Spleen (tissue), 11 donors: ENCODE data around the gene APBB2. TPM values are rescaled to one million over a fixed set of nuclear protein-coding genes. Genes with fewer than 3 reads are reported as not detected.
"Not testable (repeated sequence)": the region's sequence is repeated elsewhere in the genome, so short reads cannot be mapped to it uniquely, and the experiment has no call there.

Experiments
- DNase-seq: peaks from one replicate; pipeline ENCODE4 v3.0.0-alpha.2; 2020
- H3K27ac ChIP-seq, 8 donors: fragments of 200-600 bp; sonication (generic) in 7 of 8; 1 replicate in 4 of 8; 2 replicates in 4 of 8; pipeline versions ENCODE4 v1.5.0 to v1.8.0; 2016 to 2021; ENCODE audit warnings: inconsistent platforms in 4 of 8, mild to moderate bottlenecking in 4 of 8, moderate library complexity in 1 of 8
- H3K27me3 ChIP-seq, 7 donors: fragments of 200-600 bp; sonication (generic) in 6 of 7; replicated peaks in 1 of 7; 1 replicate in 4 of 7; 2 replicates in 3 of 7; pipeline versions ENCODE4 v1.5.0 to v1.8.0; 2016 to 2021; ENCODE audit warnings: inconsistent platforms in 3 of 7, mild to moderate bottlenecking in 1 of 7
- H3K36me3 ChIP-seq, 6 donors: fragments of 200-600 bp; sonication (generic) in 5 of 6; 1 replicate in 4 of 6; 2 replicates in 2 of 6; pipeline versions ENCODE4 v1.5.0 to v1.8.0; 2016 to 2021; ENCODE audit warnings: inconsistent platforms in 2 of 6
- H3K4me1 ChIP-seq, 6 donors: fragments of 200-600 bp; sonication (generic) in 5 of 6; 1 replicate in 3 of 6; 2 replicates in 3 of 6; pipeline versions ENCODE4 v1.5.0 to v1.8.0; 2016 to 2021; ENCODE audit warnings: inconsistent platforms in 3 of 6
- H3K4me3 ChIP-seq, 8 donors: fragments of 200-600 bp; sonication (generic) in 7 of 8; 1 replicate in 4 of 8; 2 replicates in 4 of 8; pipeline versions ENCODE4 v1.5.0 to v1.8.0; 2016 to 2021; ENCODE audit warnings: inconsistent platforms in 4 of 8, mild to moderate bottlenecking in 4 of 8, moderate library complexity in 2 of 8
- H3K9me3 ChIP-seq, 8 donors: fragments of 200-600 bp; sonication (generic) in 7 of 8; 1 replicate in 4 of 8; 2 replicates in 4 of 8; pipeline versions ENCODE4 v1.5.0 to v1.8.0; 2016 to 2021; ENCODE audit warnings: inconsistent platforms in 4 of 8
- POLR2A ChIP-seq, 3 donors: fragments of 450-650 bp; IDR thresholded peaks; one replicate each; pipeline ENCODE4 v1.5.1; 2017; ENCODE audit warnings: antibody characterized with exemption in 3 of 3, mild to moderate bottlenecking in 1 of 3
- POLR2AphosphoS5 ChIP-seq, 3 donors: sonication (generic); formaldehyde crosslinking; IDR thresholded peaks; one replicate each; pipeline ENCODE4 v1.5.1; 2017; ENCODE audit warnings: antibody characterized with exemption in 3 of 3
- WGBS, 5 donors: extraction: QIAGEN DNeasy Blood & Tissue Kit in 3 of 5; methylation state at CpG; one replicate each; pipeline versions ENCODE4 v1.1.5 to v1.1.7; 2013 to 2018; 5-methylcytosine and 5-hydroxymethylcytosine counted together
- intact Hi-C: fragments of 100-400 bp; cut with DNase I; formaldehyde crosslinking; loops from one replicate; pipeline ENCODE4 v1.15.0; 2023; ENCODE audit warnings: low total_unique reads
- polyA plus RNA-seq, 3 donors: library from polyadenylated mRNA; stranded (reverse); fragments of 200-250 nt; gene quantifications; one replicate each; pipeline ENCODE4 v1.2.1, GENCODE V29; 2013
- total RNA-seq, 7 donors: library from RNA; depleted of rRNA in 3 of 7; stranded (reverse); fragments of >200 nt in 3 of 7; fragmentation: NEBNext Ultra II Directional in 4 of 7; extraction: Animal tissue kit (Norgen Biotek cat#: 25700) in 4 of 7; gene quantifications; one replicate each; pipeline versions ENCODE4 v1.1.0 to v1.2.1, GENCODE V29; 2016 to 2021
- TF ChIP-seq, protein P1 (sequence below), 11 experiments: fragments of 200-600 bp in 7 of 11; fragments of 450-650 bp in 4 of 11; sonication (generic) in 4 of 11; IDR thresholded peaks in 8 of 11; conservative IDR thresholded peaks in 3 of 11; 1 replicate in 7 of 11; 2 replicates in 4 of 11; pipeline versions ENCODE4 v1.4.0 to v1.8.0; 2016 to 2021; ENCODE audit warnings: antibody characterized with exemption in 11 of 11, inconsistent platforms in 4 of 11, mild to moderate bottlenecking in 1 of 11
- donor health status: healthy with polysubstance abuse.
- donor health status: DM: no; HTN: no; CAD: no; lungs with moderate emphysema.
- donor health status: DM: no; HTN: no; CAD: no.
- donor health status: Bipolar disorder and iron deficiency.
- donor health status: healthy.
- donor health status: DM: no; HTN: no; CAD: no.
- donor health status: DM: yes; HTN: yes; CAD: no.

The APBB2 gene
- total and polyA plus RNA-seq, 10 donors, result 4.0 to 115 (median 76.7) TPM

DNA sequence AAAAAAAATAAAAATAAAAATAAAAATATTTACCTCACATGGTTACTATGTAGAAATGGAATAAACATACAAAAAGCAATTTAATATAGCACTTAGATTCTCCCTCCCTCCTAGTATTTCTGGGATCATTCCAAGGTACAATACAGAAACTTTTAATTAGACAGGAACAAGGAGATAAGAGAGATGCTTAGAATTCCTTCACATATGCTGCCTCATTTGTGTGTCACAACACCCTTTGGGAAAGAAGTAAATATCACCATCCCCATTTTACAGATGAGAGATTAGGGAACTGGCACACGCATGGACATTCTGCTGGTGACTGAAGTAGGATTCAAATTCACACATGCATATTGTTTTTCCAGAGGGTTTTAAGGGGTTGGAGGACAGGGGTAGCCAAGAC is 164.2 kb downstream of the APBB2 start:
- H3K27ac ChIP-seq, result peak overlapping the region in 7 of 8 donors; percentile 51 to 86 (median 71)
- no peak for DNase-seq
- WGBS, 5 donors, result 53 to 93% (median 87%) methylated on average over 1 of the region's 1 CpG
- TF ChIP-seq POLR2AphosphoS5 (IDR thresholded peaks at IDR 0.05), result no peak
- no peak for TF ChIP-seq POLR2A (IDR thresholded peaks at IDR 0.05)
- TF ChIP-seq, protein P1, sequence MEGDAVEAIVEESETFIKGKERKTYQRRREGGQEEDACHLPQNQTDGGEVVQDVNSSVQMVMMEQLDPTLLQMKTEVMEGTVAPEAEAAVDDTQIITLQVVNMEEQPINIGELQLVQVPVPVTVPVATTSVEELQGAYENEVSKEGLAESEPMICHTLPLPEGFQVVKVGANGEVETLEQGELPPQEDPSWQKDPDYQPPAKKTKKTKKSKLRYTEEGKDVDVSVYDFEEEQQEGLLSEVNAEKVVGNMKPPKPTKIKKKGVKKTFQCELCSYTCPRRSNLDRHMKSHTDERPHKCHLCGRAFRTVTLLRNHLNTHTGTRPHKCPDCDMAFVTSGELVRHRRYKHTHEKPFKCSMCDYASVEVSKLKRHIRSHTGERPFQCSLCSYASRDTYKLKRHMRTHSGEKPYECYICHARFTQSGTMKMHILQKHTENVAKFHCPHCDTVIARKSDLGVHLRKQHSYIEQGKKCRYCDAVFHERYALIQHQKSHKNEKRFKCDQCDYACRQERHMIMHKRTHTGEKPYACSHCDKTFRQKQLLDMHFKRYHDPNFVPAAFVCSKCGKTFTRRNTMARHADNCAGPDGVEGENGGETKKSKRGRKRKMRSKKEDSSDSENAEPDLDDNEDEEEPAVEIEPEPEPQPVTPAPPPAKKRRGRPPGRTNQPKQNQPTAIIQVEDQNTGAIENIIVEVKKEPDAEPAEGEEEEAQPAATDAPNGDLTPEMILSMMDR (IDR thresholded peaks at IDR 0.05 in 8 of 11, conservative IDR thresholded peaks at IDR 0.05 in 3 of 11), result no peak
- H3K9me3 ChIP-seq, result peaks cover 0 to 11% (median 5%) of the 10 kb centered on the region in 8 donors
- H3K4me3 ChIP-seq, result peak overlapping the region in 6 of 8 donors; percentile 6 to 49 (median 14)
- H3K4me1 ChIP-seq, result peaks cover 0 to 18% (median 7%) of the 10 kb centered on the region in 6 donors
- no peaks in the 10 kb centered on the region for H3K36me3 ChIP-seq
- intact Hi-C loops, result loop anchor here (10.0 kb wide), 1 partner anchor 155 kb away; no protein-coding TSS in a partner anchor
- H3K27me3 ChIP-seq, result no peaks in the 10 kb centered on the region

DNA sequence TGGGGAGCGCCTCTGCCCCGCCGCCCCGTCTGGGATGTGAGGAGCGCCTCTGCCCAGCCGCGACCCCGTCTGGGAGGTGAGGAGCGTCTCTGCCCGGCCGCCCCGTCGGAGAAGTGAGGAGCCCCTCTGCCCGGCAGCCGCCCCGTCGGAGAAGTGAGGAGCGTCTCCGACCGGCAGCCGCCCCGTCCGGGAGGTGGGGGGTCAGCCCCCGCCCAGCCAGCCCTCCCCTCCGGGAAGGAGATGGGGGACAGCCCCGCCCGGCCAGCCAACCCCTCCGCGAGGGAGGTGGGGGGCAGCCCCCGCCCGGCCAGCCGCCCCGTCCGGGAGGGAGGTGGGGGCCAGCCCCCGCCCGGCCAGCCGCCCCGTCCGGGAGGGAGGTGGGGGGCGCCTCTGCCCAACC is 165.2 kb downstream of the APBB2 start:
- WGBS, 5 donors, result 68 to 94% (median 88%) methylated on average over 17 to 40 of the region's 40 CpGs

DNA sequence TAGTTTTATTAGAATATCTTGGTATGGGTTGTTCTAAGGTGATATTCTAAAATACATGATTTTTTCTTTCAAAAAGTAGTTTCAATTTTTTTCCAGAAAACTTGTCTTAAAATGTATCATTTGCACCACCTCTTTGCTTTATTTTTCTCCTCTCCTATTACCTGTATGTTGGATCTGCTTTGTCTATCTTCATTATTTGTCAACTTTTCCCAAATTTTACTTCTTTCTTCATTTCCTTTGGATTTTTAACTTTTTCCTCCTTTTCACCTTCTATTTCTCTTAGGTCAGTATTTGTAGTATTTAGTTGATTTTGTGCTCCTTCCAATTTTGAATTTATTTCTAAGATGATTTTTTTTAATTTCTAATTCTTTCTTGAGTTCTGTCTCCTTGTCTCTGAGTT is 169.6 kb downstream of the APBB2 start:
- no peaks in the 10 kb centered on the region for H3K27me3 ChIP-seq
- no peak for DNase-seq
- peaks cover 0 to 20% (median 16%) of the 10 kb centered on the region in 8 donors for H3K9me3 ChIP-seq
- H3K4me1 ChIP-seq, result peaks cover 0 to 4% (median 0%) of the 10 kb centered on the region in 6 donors
- no peak overlapping the region for H3K27ac ChIP-seq
- intact Hi-C loops, result no loop called here
- no peak overlapping the region for H3K4me3 ChIP-seq
- TF ChIP-seq POLR2AphosphoS5 (IDR thresholded peaks at IDR 0.05), result no peak
- no peak for TF ChIP-seq POLR2A (IDR thresholded peaks at IDR 0.05)
- TF ChIP-seq, protein P1 (IDR thresholded peaks at IDR 0.05 in 8 of 11, conservative IDR thresholded peaks at IDR 0.05 in 3 of 11), result no peak
- no peaks in the 10 kb centered on the region for H3K36me3 ChIP-seq

More for the DNA sequence above, 165.2 kb downstream of the APBB2 start:
- DNase-seq, H3K27me3 ChIP-seq, intact Hi-C loops, H3K36me3 ChIP-seq: not testable (repeated sequence)
- H3K27ac ChIP-seq, result peak overlapping the region in 6 of 8 donors; percentile 73 to 86 (median 78)
- peaks cover 0 to 18% (median 7%) of the 10 kb centered on the region in 6 donors for H3K4me1 ChIP-seq
- peaks cover 0 to 20% (median 15%) of the 10 kb centered on the region in 8 donors for H3K9me3 ChIP-seq
- H3K4me3 ChIP-seq, result peak overlapping the region in 6 of 8 donors; percentile 20 to 64 (median 34)

DNA sequence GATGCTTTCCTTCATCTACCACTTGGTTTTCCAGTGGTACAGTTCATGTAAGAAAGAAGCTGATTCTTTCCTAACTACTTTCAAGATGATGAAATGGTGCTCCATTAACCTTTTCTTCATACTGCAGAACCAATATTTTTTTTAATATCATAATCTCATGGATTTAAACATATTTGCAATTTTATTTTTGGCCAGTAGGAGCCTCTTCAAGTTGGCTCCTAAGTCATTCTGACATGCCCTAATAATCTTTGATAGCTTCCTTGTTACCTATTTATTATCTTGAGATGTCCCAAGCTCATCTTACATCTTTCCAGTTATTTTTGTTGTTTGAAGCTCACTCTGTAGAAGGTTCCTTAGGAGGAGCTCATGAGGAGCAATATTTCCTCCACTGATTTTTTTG is 170.2 kb downstream of the APBB2 start:
- intact Hi-C loops, result no loop called here
- TF ChIP-seq POLR2A (IDR thresholded peaks at IDR 0.05) (no peak), POLR2AphosphoS5 (IDR thresholded peaks at IDR 0.05) (no peak)
- TF ChIP-seq, protein P1 (IDR thresholded peaks at IDR 0.05 in 8 of 11, conservative IDR thresholded peaks at IDR 0.05 in 3 of 11), result no peak
- H3K36me3 ChIP-seq, result no peaks in the 10 kb centered on the region
- peaks cover 0 to 4% (median 0%) of the 10 kb centered on the region in 6 donors for H3K4me1 ChIP-seq
- no peaks in the 10 kb centered on the region for H3K27me3 ChIP-seq
- H3K9me3 ChIP-seq, result peaks cover 0 to 20% (median 16%) of the 10 kb centered on the region in 8 donors
- no peak overlapping the region for H3K27ac ChIP-seq
- DNase-seq, result no peak
- no peak overlapping the region for H3K4me3 ChIP-seq

DNA sequence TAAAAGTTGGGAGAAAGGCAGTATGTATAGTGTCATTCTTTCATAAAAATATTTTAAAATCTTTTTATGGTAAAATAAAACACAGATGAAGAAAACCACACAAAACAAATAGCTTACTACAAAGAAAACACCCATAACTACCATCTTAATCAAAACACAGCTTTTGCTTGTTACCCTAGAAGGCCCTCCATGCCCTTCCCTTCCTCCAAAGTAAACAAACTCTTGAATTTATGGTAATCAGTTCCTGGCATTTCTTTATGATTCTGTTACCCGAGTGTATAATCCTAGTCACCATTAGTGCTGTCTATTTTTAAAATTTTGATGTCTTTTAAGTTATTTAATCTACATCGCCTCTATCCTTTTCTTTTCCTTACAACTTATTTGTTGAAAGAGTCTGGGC is 170.9 kb downstream of the APBB2 start:
- no peak for TF ChIP-seq POLR2AphosphoS5 (IDR thresholded peaks at IDR 0.05)
- TF ChIP-seq, protein P1 (IDR thresholded peaks at IDR 0.05 in 8 of 11, conservative IDR thresholded peaks at IDR 0.05 in 3 of 11), result no peak
- no peak for TF ChIP-seq POLR2A (IDR thresholded peaks at IDR 0.05)
- Histone ChIP-seq H3K27me3 (no peaks in the 10 kb centered on the region), H3K4me3 (no peak overlapping the region), H3K36me3 (no peaks in the 10 kb centered on the region), H3K27ac (no peak overlapping the region), H3K4me1 (peaks cover 0 to 4% (median 0%) of the 10 kb centered on the region in 6 donors), H3K9me3 (peaks cover 0 to 20% (median 16%) of the 10 kb centered on the region in 8 donors)
- 76 to 88% (median 80%) methylated on average over 2 of the region's 2 CpGs for WGBS, 5 donors
- intact Hi-C loops, result no loop called here
- DNase-seq, result no peak
